Pulmonary artery endothelial cell (primary cell): Measurements from ENCODE around the gene PLCH2. TPM values are rescaled to one million over a fixed set of nuclear protein-coding genes. Genes with fewer than 3 reads are reported as not detected.

Experiments used
- DNase-seq: peaks from one replicate; pipeline ENCODE4 v3.0.0-alpha.2; 2011; ENCODE audit warnings: low read depth, low spot score
- total RNA-seq: library from RNA; depleted of rRNA; stranded (reverse); fragments of >200 nt; gene quantifications from 2 replicates; pipeline ENCODE4 v1.2.3, GENCODE V29; 2014

Gene PLCH2
- total RNA-seq, 1 donor from 2014 or later: 0.13 TPM

GRCh38 chr1:2477791-2478499, 1.9 kb downstream of the PLCH2 start:
- DNase-seq: no peak

- no peak for DNase-seq
Measured at GRCh38 chr1:2479186-2479585, 3.1 kb downstream of the PLCH2 start.

DNA sequence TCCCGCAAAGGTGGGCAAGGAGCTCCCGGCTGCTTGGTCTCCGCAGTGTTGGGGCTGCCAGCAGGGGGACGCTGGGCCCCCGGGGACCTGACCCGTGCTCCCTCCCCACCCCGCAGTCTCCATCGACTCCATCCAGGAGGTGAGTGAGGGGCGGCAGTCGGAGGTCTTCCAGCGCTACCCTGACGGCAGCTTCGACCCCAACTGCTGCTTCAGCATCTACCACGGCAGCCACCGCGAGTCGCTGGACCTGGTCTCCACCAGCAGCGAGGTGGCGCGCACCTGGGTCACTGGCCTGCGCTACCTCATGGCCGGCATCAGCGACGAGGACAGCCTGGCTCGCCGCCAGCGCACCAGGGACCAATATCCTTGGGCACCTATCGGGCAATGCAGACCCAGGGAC, 3.5 kb downstream of the PLCH2 start:
- DNase-seq: no peak

GRCh38 chr1:2480236-2480985, 4.3 kb downstream of the PLCH2 start:
- no peak for DNase-seq

DNA sequence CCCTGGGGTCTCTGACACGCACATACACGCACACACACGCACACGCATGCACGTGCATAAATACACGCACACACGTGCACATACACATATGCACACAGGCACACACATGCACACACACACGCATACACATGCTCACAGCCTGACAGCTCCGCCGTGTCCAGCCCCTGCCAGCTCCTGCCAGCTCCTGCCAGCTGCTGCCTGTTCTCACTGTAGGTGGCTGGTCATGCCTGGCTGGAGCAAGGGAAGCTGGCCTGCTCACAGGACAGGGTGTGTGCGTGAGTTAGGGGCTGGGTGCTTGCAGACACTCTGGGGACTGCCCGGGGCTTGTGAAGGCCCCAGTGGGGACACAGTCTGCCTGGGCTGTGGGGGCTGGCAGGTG, 4.9 kb downstream of the PLCH2 start:
- no peak for DNase-seq

DNA sequence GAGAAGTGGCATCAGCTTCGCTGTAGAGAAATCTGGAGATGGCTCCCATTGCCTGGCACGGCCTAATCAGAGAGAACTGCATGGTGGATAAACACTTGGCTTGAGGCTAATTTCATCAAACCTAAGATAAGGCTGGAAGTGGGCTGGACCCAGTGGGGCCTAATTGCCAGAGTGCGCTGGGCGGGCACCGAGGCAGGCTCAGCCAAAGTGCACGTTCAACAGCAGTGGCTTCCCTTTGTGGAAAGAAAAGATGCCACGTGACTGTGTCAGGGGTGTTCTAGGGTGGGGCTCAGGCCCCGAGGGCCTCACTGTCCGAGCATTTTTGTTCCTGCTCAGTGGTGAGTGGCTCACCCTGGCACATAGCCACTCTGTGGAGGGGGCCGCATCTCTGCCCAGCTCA, 5.8 kb downstream of the PLCH2 start:
- DNase-seq: no peak

DNA sequence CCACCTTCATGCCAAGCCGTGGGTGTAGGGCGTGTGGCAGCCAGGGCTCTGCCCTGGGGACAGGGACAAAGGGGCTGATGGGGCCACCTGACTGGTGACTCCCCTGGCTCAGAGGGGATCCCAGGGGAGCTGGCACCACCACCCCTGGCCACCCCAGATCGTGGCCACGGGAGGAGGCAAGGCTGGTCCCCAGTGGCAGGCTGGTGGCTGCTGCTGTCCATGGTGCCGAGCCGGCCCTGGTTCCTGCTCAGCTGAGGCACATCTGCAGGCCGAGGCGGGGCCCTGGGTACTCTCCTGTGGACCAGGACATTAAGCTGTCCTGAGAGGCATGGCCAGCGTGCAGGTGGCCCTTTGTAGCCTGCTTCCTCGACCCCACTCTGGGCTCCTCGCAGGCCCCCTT, 6.5 kb downstream of the PLCH2 start:
- no peak for DNase-seq

- DNase-seq: no peak
Measured at GRCh38 chr1:2483026-2483425, 6.9 kb downstream of the PLCH2 start.

GRCh38 chr1:2483970-2484369, 7.9 kb downstream of the PLCH2 start:
- no peak for DNase-seq

DNA sequence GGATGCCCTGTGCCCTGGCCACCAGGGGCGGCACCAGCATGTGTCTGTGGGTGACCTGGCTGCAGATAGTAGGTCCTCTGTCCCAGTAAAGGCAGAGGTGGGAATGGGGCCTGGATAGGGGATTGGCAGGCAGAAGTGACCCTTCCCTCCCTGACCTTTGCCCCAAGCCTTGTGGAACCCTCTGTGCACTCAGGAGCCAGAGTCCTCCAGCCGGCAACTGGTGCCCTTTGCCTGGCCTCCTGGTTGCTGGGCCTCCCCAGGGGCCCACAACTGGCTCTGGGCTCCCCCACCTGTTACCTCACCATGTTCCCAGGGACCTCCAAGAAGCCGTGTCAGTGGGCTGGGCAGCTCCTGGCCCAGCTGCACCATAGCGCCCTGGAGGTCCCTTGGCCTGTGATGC, 10.0 kb downstream of the PLCH2 start:
- no peak for DNase-seq

DNA sequence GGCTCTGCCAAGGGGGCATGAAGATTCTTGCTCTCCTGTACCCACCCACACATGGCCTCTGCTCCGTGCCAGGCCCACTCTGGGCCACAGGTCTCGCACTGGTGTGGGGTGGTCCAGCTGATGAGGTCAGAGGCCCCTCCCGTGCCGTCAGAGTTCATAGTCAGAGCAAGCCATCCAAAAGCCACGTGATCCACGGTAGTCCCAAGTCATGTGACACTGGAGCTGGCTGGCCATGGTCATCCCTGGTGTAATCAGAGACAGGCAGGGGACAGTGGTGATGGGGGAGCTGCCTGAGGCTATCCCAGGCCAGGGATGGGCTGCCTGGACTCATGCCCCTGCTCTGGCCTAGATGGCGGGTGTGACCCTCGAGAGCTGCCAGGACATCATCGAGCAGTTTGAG, 10.5 kb downstream of the PLCH2 start:
- DNase-seq: no peak

- no peak for DNase-seq
Measured at GRCh38 chr1:2488688-2489087, 12.6 kb downstream of the PLCH2 start.

GRCh38 chr1:2489615-2490014, 13.5 kb downstream of the PLCH2 start:
- DNase-seq: no peak

DNA sequence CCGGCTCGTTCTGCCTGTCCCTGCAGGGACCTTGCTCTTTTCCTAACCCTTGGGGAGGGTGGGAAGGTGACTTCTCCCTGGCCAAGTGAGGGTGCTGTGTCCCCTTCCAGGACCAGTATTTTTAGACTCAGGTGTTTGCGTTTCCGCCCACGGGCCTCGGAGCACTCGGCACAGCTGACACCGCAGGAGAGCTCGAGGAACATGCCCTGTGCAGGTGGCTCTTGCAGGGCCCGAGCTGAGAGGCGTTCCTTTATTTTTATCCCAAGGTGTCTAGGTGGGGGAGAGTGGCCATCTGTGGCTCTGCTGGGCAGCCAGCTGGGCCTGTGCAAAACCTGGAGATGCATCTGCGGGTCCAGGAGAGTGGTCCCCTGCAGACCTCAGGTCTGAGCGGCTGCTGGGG, 16.0 kb downstream of the PLCH2 start:
- DNase-seq: no peak

GRCh38 chr1:2493218-2493617, 17.1 kb downstream of the PLCH2 start:
- no peak for DNase-seq

- no peak for DNase-seq
Measured at GRCh38 chr1:2493691-2494322, 17.7 kb downstream of the PLCH2 start.

- DNase-seq: no peak
Measured at GRCh38 chr1:2494323-2494693, 18.2 kb downstream of the PLCH2 start.

- no peak for DNase-seq
Measured at GRCh38 chr1:2495026-2495425, 18.9 kb downstream of the PLCH2 start.

DNA sequence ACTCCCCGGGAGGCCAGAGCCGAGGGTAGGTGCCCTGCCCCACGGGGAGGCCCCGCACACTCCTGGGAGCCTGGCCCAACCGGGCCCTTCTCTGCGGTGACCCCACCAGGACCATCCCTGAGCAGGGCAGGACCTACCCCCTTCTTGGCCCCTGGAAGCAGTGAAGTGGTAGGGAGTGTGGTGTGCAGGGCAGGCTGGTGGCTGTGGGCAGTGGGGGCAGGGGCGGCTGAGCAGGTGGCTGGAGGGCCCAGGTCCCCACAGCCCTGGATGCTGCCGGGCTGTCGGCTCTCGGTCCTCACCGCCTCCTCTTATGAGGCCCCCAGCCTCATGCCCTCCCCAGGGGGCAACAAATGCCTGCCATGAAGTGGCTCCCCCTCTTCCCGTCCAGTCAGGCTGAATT, 19.5 kb downstream of the PLCH2 start:
- DNase-seq: no peak

- no peak for DNase-seq
Measured at GRCh38 chr1:2496087-2496622, 20.1 kb downstream of the PLCH2 start.

- DNase-seq: no peak
Measured at GRCh38 chr1:2496746-2497145, 20.7 kb downstream of the PLCH2 start.

- DNase-seq: no peak
Measured at GRCh38 chr1:2497891-2498290, 21.8 kb downstream of the PLCH2 start.

DNA sequence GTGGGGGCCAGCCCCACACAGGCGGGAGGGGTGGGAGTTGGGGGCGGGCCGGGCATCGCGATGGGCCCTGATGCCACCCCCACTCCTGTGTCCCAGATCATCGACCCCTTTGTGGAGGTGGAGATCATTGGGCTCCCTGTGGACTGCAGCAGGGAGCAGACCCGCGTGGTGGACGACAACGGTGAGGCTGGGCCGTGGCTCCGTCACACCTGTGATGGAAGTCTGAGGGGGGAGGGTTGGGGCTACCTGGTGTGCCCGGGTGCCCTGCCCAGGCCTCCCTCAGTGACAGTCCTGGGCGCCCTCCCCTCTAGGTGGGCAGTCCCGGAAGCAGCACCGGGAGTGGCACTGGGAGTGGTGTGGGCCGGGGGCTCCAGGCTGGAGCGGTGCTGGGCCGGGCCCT, 22.6 kb downstream of the PLCH2 start:
- no peak for DNase-seq
